OCI-LY7 (cell line): Measurements from ENCODE around the gene HMCN1. TPM values are rescaled to one million over a fixed set of nuclear protein-coding genes. Genes with fewer than 3 reads are reported as not detected.

Source experiments
- BruUV-seq: library from RNA; stranded (reverse); fragments of 400-500 nt; replicated peaks from 2 replicates; lab custom pipeline; 2021; lab: Mats Ljungman, UMichigan
- CTCF ChIA-PET: fragments of 300-600 bp; sonication (Branson Sonifier 250); formaldehyde crosslinking; loops from one replicate; lab custom pipeline; 2022; ENCODE audit warnings: antibody characterized with exemption; ENCODE audit not compliant: unreplicated experiment; lab: Charles Lee
- POLR2A ChIA-PET: fragments of 300-600 bp; sonication (Branson Sonifier 250); formaldehyde crosslinking; loops from one replicate; lab custom pipeline; 2022; ENCODE audit warnings: antibody characterized with exemption; lab: Charles Lee
- DNase-seq: peaks from one replicate; pipeline ENCODE4 v3.0.0-alpha.2; 2015; ENCODE audit warnings: low spot score
- H2AFZ ChIP-seq: fragments of 200-600 bp; sonication (generic), shearing (Covaris generic); 2 replicates; pipeline ENCODE4 v1.6.1; 2014; ENCODE audit warnings: mild to moderate bottlenecking, antibody characterized with exemption, low read length, moderate library complexity
- H3K27ac ChIP-seq: fragments of 200-600 bp; sonication (generic); 2 replicates; pipeline ENCODE4 v1.5.1; 2014; ENCODE audit warnings: mixed run types, low read depth, mild to moderate bottlenecking, moderate library complexity, low read length, inconsistent platforms; ENCODE audit not compliant: poor library complexity, severe bottlenecking
- H3K36me3 ChIP-seq: fragments of 200-600 bp; sonication (generic); 2 replicates; pipeline ENCODE4 v1.6.1; 2014; ENCODE audit warnings: mild to moderate bottlenecking, antibody characterized with exemption, low read length, moderate library complexity, mixed read lengths; ENCODE audit not compliant: insufficient read depth
- H3K4me1 ChIP-seq: fragments of 200-600 bp; sonication (generic); 2 replicates; pipeline ENCODE4 v1.5.1; 2014; ENCODE audit warnings: mild to moderate bottlenecking, low read length; ENCODE audit not compliant: insufficient read depth, poor library complexity, severe bottlenecking
- H3K4me2 ChIP-seq: fragments of 200-600 bp; sonication (generic); 2 replicates; pipeline ENCODE4 v1.6.1; 2014; ENCODE audit warnings: mild to moderate bottlenecking, low read length
- H3K4me3 ChIP-seq: fragments of 200-600 bp; sonication (generic); 2 replicates; pipeline ENCODE4 v1.5.1; 2014; ENCODE audit warnings: mild to moderate bottlenecking, low read depth, low read length; ENCODE audit not compliant: poor library complexity, severe bottlenecking
- H3K79me2 ChIP-seq: fragments of 200-600 bp; sonication (generic); 2 replicates; pipeline ENCODE4 v1.6.1; 2016; ENCODE audit warnings: low read depth, mild to moderate bottlenecking, low read length, moderate library complexity, mixed read lengths; ENCODE audit not compliant: insufficient read depth
- H3K9me2 ChIP-seq: fragments of 200-600 bp; sonication (generic); 2 replicates; pipeline ENCODE4 v1.6.1; 2016; ENCODE audit warnings: mild to moderate bottlenecking, low read length, mixed read lengths; ENCODE audit not compliant: insufficient read depth
- H3K9me3 ChIP-seq: fragments of 200-600 bp; sonication (generic); 2 replicates; pipeline ENCODE4 v1.6.1; 2014; ENCODE audit warnings: mild to moderate bottlenecking, mixed run types, low read length, mixed read lengths
- H4K20me1 ChIP-seq: fragments of 200-600 bp; sonication (generic); 2 replicates; pipeline ENCODE4 v1.6.1; 2014; ENCODE audit warnings: mild to moderate bottlenecking, antibody characterized with exemption, low read length, moderate library complexity, mixed read lengths; ENCODE audit not compliant: insufficient read depth
- CTCF ChIP-seq: fragments of 200-600 bp; sonication (generic); conservative IDR thresholded peaks from 2 replicates; pipeline ENCODE4 v1.5.1; 2014; ENCODE audit warnings: mild to moderate bottlenecking, antibody characterized with exemption, low read length, moderate library complexity, mixed read lengths
- EZH2phosphoT487 ChIP-seq: fragments of 200-600 bp; sonication (generic); IDR thresholded peaks from 2 replicates; pipeline ENCODE4 v1.6.1; 2018; ENCODE audit warnings: low read depth, borderline replicate concordance, mild to moderate bottlenecking, mixed run types, antibody characterized with exemption, low read length, moderate library complexity, mixed read lengths
- intact Hi-C: fragments of 100-400 bp; cut with micrococcal nuclease; formaldehyde crosslinking; loops from one replicate; pipeline ENCODE4 v1.10.0; 2022; ENCODE audit not compliant: unreplicated experiment
- total RNA-seq, 2 experiments: library from RNA; depleted of rRNA in 1 of 2; stranded (reverse); fragments of >200 nt in 1 of 2; shearing (Covaris generic) in 1 of 2; gene quantifications; 2 replicates each; pipeline ENCODE4 v1.2.3, GENCODE V29; 2014 to 2022

Gene HMCN1
- total RNA-seq, 2 experiments from 2014 or later: 0.02 TPM; not detected in 1

GRCh38 chr1:185694081-185694480, 40.1 kb upstream of the HMCN1 start:
- peak; percentile 39 for DNase-seq
- no TSS peak for BruUV-seq
- Histone ChIP-seq H3K9me3 (no peaks in the 10 kb centered on the region), H2AFZ (peak overlapping the region; percentile 58; the same call in 1 of the 2 replicates), H3K9me2 (no peaks in the 10 kb centered on the region), H3K27ac (no peak overlapping the region), H3K79me2 (no peaks in the 10 kb centered on the region), H3K4me3 (no peak overlapping the region), H4K20me1 (no peaks in the 10 kb centered on the region), H3K4me2 (peak overlapping the region; percentile 32; the same call in 1 of the 2 replicates), H3K4me1 (peaks cover 8% of the 10 kb centered on the region), H3K36me3 (no peaks in the 10 kb centered on the region)
- TF ChIP-seq CTCF (no peak), EZH2phosphoT487 (no peak)
- intact Hi-C loops: no loop called here
- ChIA-PET CTCF (no interaction called here), POLR2A (interaction anchor here (1.0 kb wide), 1 partner anchor 13 kb away, joined by 5 read pairs; no protein-coding TSS in a partner anchor)

GRCh38 chr1:185695299-185695698, 38.9 kb upstream of the HMCN1 start:
- intact Hi-C loops: no loop called here
- H3K79me2 ChIP-seq: no peaks in the 10 kb centered on the region
- no peaks in the 10 kb centered on the region for H3K9me2 ChIP-seq
- no peaks in the 10 kb centered on the region for H3K9me3 ChIP-seq
- H4K20me1 ChIP-seq: no peaks in the 10 kb centered on the region
- H2AFZ ChIP-seq: no peak overlapping the region
- ChIA-PET POLR2A (interaction anchor here (0.6 to 1.1 kb wide), 2 partner anchors 12 to 649 kb away, joined by 3 to 4 read pairs; no protein-coding TSS in a partner anchor), CTCF (interaction anchor here (1.1 kb wide), 1 partner anchor 20 kb away, joined by 3 read pairs; no protein-coding TSS in a partner anchor)
- peak; percentile 68 for TF ChIP-seq CTCF
- no peak for TF ChIP-seq EZH2phosphoT487
- no peak overlapping the region for H3K4me2 ChIP-seq
- H3K36me3 ChIP-seq: no peaks in the 10 kb centered on the region
- H3K27ac ChIP-seq: no peak overlapping the region
- H3K4me3 ChIP-seq: no peak overlapping the region
- DNase-seq: peak; percentile 22
- peaks cover 8% of the 10 kb centered on the region for H3K4me1 ChIP-seq
- no TSS peak for BruUV-seq

DNA sequence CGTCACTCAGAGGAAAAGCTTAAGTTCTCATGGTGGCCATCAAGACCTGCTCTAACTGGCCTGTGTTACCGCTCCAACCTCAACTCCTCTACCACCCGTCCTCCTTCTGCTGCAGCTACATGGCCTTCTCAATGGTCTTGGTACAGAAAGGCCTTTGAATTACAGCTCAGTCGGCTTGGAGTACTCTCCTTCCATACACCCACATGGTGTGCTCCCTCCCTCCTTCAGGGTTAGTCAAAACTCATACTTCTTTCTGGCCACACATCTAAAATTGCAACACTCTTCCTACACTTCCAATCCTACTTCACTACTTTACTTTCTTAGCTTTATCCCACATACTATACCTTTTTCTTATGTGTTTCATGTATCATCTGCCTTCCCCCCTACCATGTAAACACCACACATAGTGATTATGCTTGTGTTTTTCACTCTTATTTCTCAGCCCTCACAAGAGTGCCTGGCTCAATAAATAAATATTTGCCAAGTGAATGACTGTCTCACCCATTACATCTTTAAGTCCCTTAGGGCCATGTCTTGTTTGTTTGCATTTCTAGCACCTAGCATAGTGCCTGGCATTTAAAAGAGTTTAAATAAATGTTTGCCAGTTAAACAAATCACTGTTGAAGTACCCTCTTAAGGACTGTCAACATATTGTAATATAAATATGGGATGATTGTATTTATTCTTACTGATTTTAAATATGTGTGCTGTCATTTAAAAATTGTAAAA, 37.6 kb upstream of the HMCN1 start:
- no peaks in the 10 kb centered on the region for H3K9me2 ChIP-seq
- no peak overlapping the region for H3K4me2 ChIP-seq
- no peak overlapping the region for H3K4me3 ChIP-seq
- BruUV-seq: no TSS peak
- TF ChIP-seq CTCF (no peak), EZH2phosphoT487 (no peak)
- ChIA-PET POLR2A (interaction anchor here (0.6 to 0.7 kb wide), 2 partner anchors 295 to 519 kb away, joined by 3 to 4 read pairs; no protein-coding TSS in a partner anchor), CTCF (interaction anchor here (1.1 kb wide), 1 partner anchor 21 kb away, joined by 3 read pairs; no protein-coding TSS in a partner anchor)
- no peak overlapping the region for H2AFZ ChIP-seq
- H3K9me3 ChIP-seq: no peaks in the 10 kb centered on the region
- intact Hi-C loops: no loop called here
- H3K4me1 ChIP-seq: peaks cover 8% of the 10 kb centered on the region
- no peaks in the 10 kb centered on the region for H3K36me3 ChIP-seq
- H3K79me2 ChIP-seq: no peaks in the 10 kb centered on the region
- no peaks in the 10 kb centered on the region for H4K20me1 ChIP-seq
- H3K27ac ChIP-seq: no peak overlapping the region
- no peak for DNase-seq
